K562 (cell line): ENCODE results near the gene BSX. TPM values are rescaled to one million over a fixed set of nuclear protein-coding genes. Genes with fewer than 3 reads are reported as not detected.

Source experiments
- ATAC-seq: fragments of 200-7000 bp; cut with Tn5 transposase; 3 replicates; pipeline ENCODE4 v1.9.1; 2020; ENCODE audit warnings: moderate library complexity
- BruUV-seq: library from RNA; stranded (reverse); fragments of 400-500 nt; replicated peaks from 2 replicates; lab custom pipeline; 2021; lab: Mats Ljungman, UMichigan
- CTCF ChIA-PET: fragments of 300-600 bp; formaldehyde crosslinking; extraction: SDS; loops from one replicate; lab custom pipeline; 2021; ENCODE audit warnings: low intra/inter-chr PET ratio; lab: Yijun Ruan, JAX
- POLR2A ChIA-PET: fragments of 300-600, 350-650 bp; sonication (Branson Sonifier 250); formaldehyde crosslinking; extraction: SDS; loops from one replicate; lab custom pipeline; 2021; ENCODE audit warnings: antibody characterized with exemption, inconsistent platforms; lab: Yijun Ruan, JAX
- DNase-seq, 4 experiments: peaks; one replicate each; pipeline versions ENCODE4 v3.0.0 to v3.0.0-alpha.2; 2011 to 2018; ENCODE audit warnings: low spot score in 3 of 4, mixed read lengths in 3 of 4; ENCODE audit errors: extremely low read depth in 1 of 4
- FAIRE-seq: peaks from 2 replicates; lab custom pipeline; 2011; peaks lifted over from hg19 to GRCh38; lab: Jason Lieb, UNC
- H2AFZ ChIP-seq: 2 replicates; pipeline ENCODE4 v1.6.0; 2011; ENCODE audit warnings: low read depth, low read length, control low read depth, inconsistent platforms
- H3K27ac ChIP-seq: fragments of 200-600 bp; 3 replicates; pipeline ENCODE4 v1.8.0; 2011; ENCODE audit warnings: low read depth, mild to moderate bottlenecking, control low read depth, inconsistent platforms, low read length, moderate library complexity, mixed read lengths; ENCODE audit errors: extremely low read depth
- H3K27me3 ChIP-seq, 2 experiments: fragments of 300-600 bp in 1 of 2; 2 replicates in 1 of 2; 3 replicates in 1 of 2; pipeline versions ENCODE4 v1.6.0 to v1.8.0; 2011; ENCODE audit warnings: inconsistent platforms in 2 of 2, low read length in 2 of 2, mild to moderate bottlenecking in 1 of 2, mixed read lengths in 1 of 2, moderate library complexity in 1 of 2; ENCODE audit not compliant: control insufficient read depth in 2 of 2, insufficient read depth in 2 of 2
- H3K36me3 ChIP-seq: fragments of 300-600 bp; 3 replicates; pipeline ENCODE4 v1.8.0; 2011; ENCODE audit warnings: mild to moderate bottlenecking, low read length, inconsistent platforms; ENCODE audit not compliant: control insufficient read depth, insufficient read depth
- H3K4me1 ChIP-seq, 2 experiments: fragments of 200-600 bp in 1 of 2; replicated peaks in 1 of 2; 2 replicates in 1 of 2; 3 replicates in 1 of 2; pipeline versions ENCODE4 v1.5.1 to v1.8.0; 2011; ENCODE audit warnings: inconsistent platforms in 2 of 2, low read length in 2 of 2, mild to moderate bottlenecking in 1 of 2, mixed read lengths in 1 of 2, moderate library complexity in 1 of 2; ENCODE audit not compliant: control insufficient read depth in 2 of 2, insufficient read depth in 2 of 2
- H3K4me2 ChIP-seq: 2 replicates; pipeline ENCODE4 v1.6.1; 2011; ENCODE audit warnings: low read length, control low read depth, inconsistent platforms, mixed read lengths; ENCODE audit not compliant: insufficient read depth
- H3K4me3 ChIP-seq: fragments of 200-600 bp; sonication (generic), shearing (Covaris generic); 2 replicates; pipeline ENCODE4 v1.5.1; 2016; ENCODE audit warnings: control low read depth, inconsistent platforms
- H3K79me2 ChIP-seq: fragments of 200-600 bp; 3 replicates; pipeline ENCODE4 v1.8.0; 2011; ENCODE audit warnings: low read length, inconsistent platforms; ENCODE audit not compliant: control insufficient read depth, insufficient read depth
- H3K9ac ChIP-seq, 2 experiments: 2 replicates each; pipeline versions ENCODE4 v1.6.0 to v1.6.1; 2011; ENCODE audit warnings: low read depth in 2 of 2, low read length in 2 of 2, control low read depth in 1 of 2, inconsistent platforms in 1 of 2, mild to moderate bottlenecking in 1 of 2, mixed read lengths in 1 of 2; ENCODE audit not compliant: insufficient read depth in 1 of 2
- H3K9me1 ChIP-seq: one replicate; pipeline ENCODE4 v1.6.0; 2011; ENCODE audit warnings: inconsistent platforms, mild to moderate bottlenecking, low read length, moderate library complexity; ENCODE audit not compliant: control insufficient read depth, insufficient read depth
- H3K9me3 ChIP-seq: replicated peaks from 2 replicates; pipeline ENCODE4 v1.5.1; 2011; ENCODE audit warnings: low read depth, low read length, inconsistent platforms; ENCODE audit not compliant: control insufficient read depth, insufficient read depth
- H4K20me1 ChIP-seq: replicated peaks from 2 replicates; pipeline ENCODE4 v1.6.1; 2011; ENCODE audit warnings: low read length, inconsistent platforms, mixed read lengths; ENCODE audit not compliant: control insufficient read depth, insufficient read depth
- ETV6 ChIP-seq, 3 experiments: fragments of 150-350 bp in 1 of 3; sonication (generic) in 1 of 3; formaldehyde crosslinking in 1 of 3; IDR thresholded peaks; 2 replicates each; pipeline versions ENCODE4 v1.6.1 to v1.8.0; 2014 to 2022; ENCODE audit warnings: borderline replicate concordance in 2 of 3, low read depth in 2 of 3, antibody characterized with exemption in 1 of 3, low read length in 1 of 3, mild to moderate bottlenecking in 1 of 3, missing genetic modification reagents in 1 of 3
- FOXJ2 ChIP-seq: fragments of 200-800 bp; sonication (Bioruptor generic); IDR thresholded peaks from 2 replicates; pipeline ENCODE4 v1.6.1; 2016; ENCODE audit warnings: missing genetic modification characterization, missing compliant biosample characterization
- HNRNPUL1 ChIP-seq: fragments of 200-400 bp; formaldehyde crosslinking; IDR thresholded peaks from 2 replicates; pipeline ENCODE4 v1.6.1; 2017; ENCODE audit warnings: low read length
- MAZ ChIP-seq, 2 experiments: fragments of 450-650 bp in 1 of 2; sonication (generic) in 1 of 2; formaldehyde crosslinking; IDR thresholded peaks in 1 of 2; conservative IDR thresholded peaks in 1 of 2; 2 replicates each; pipeline versions ENCODE4 v1.4.0 to v1.5.0; 2020; ENCODE audit warnings: mild to moderate bottlenecking in 1 of 2, missing genetic modification reagents in 1 of 2
- NKRF ChIP-seq: fragments of 450-650 bp; IDR thresholded peaks from 2 replicates; pipeline ENCODE4 v1.6.1; 2016; ENCODE audit warnings: borderline replicate concordance
- PML ChIP-seq: IDR thresholded peaks from 2 replicates; pipeline ENCODE4 v1.6.1; 2012; ENCODE audit warnings: low read length, inconsistent platforms
- THAP7 ChIP-seq: fragments of 250-450 bp; sonication (Bioruptor Pico); IDR thresholded peaks from 2 replicates; pipeline ENCODE4 v1.5.0; 2021
- ZC3H8 ChIP-seq: fragments of 450-650 bp; IDR thresholded peaks from 2 replicates; pipeline ENCODE4 v1.6.1; 2017
- WGBS: fragments of 100-300 bp; shearing (Covaris generic); methylation state at CpG from one replicate; pipeline ENCODE4 v1.1.6; 2016; ENCODE audit warnings: low coverage, mixed read lengths; ENCODE audit not compliant: insufficient coverage; ENCODE audit errors: missing lambda C conversion rate; 5-methylcytosine and 5-hydroxymethylcytosine counted together
- in situ Hi-C: fragments of 300-500 bp; cut with MboI; formaldehyde crosslinking; loops from 4 replicates; pipeline ENCODE4 v1.15.0; 2018; ENCODE audit warnings: inconsistent platforms, mixed read lengths
- intact Hi-C: fragments of 100-400 bp; cut with micrococcal nuclease; formaldehyde crosslinking; loops from 2 replicates; pipeline ENCODE4 v1.14.2; 2022
- polyA plus RNA-seq, 8 experiments: library from polyadenylated mRNA; depleted of rRNA in 4 of 8; stranded (reverse) in 5 of 8; unstranded in 3 of 8; fragments of >200 nt; fragmentation: Nextera tagmentation in 2 of 8; fragmentation: Illumina TruSeq in 1 of 8; extraction: Ambion mirVana in 2 of 8; extraction: Trizol in 1 of 8; gene quantifications; 2 replicates each; pipeline versions ENCODE4 v1.2.1 to v1.2.3, GENCODE V29; 2011 to 2014; ENCODE audit warnings: inconsistent platforms in 1 of 8, missing spikeins in 1 of 8
- total RNA-seq, 7 experiments: library from RNA; depleted of rRNA in 6 of 7; stranded (reverse); fragments of >200 nt in 6 of 7; fragmentation: Illumina TruSeq in 2 of 7; extraction: Trizol in 2 of 7; gene quantifications; 2 replicates each; pipeline versions ENCODE4 v1.2.1 to v1.2.3, GENCODE V29; 2011 to 2021; ENCODE audit warnings: low replicate concordance in 1 of 7

Gene BSX
- total and polyA plus RNA-seq, 9 of the 15 experiments (the other 6 are each of a cell fraction or from before 2014, with no cell fraction given): not detected

- POLR2A ChIA-PET: no interaction called here
- BruUV-seq: no TSS peak
- TF ChIP-seq ZC3H8: no peak
- no peak for TF ChIP-seq ETV6 (IDR thresholded peaks at IDR 0.05; ENCODE audit: borderline replicate concordance in 1 of 2, low read depth in 2 of 2, low read length in 1 of 2)
- TF ChIP-seq ETV6 (CRISPR knock-in tag; IDR thresholded peaks at IDR 0.05; ENCODE audit: borderline replicate concordance): no peak
- TF ChIP-seq FOXJ2 (tag): no peak
- no peak for TF ChIP-seq THAP7 (CRISPR knock-in tag)
- no peak for TF ChIP-seq MAZ (CRISPR knock-in tag; conservative IDR thresholded peaks at IDR 0.05 in 1 of 2, IDR thresholded peaks at IDR 0.05 in 1 of 2)
- no peak for TF ChIP-seq NKRF
- TF ChIP-seq PML: no peak
- TF ChIP-seq HNRNPUL1: no peak
- TF ChIP-seq, all 486 proteins: peak for 0
- DNase-seq (no peak), FAIRE-seq (no peak), ATAC-seq (no peak)
- Histone ChIP-seq H3K27ac (no peak overlapping the region), H3K4me3 (no peak overlapping the region), H3K4me2 (no peak overlapping the region), H3K9me3 (no peaks in the 10 kb centered on the region), H4K20me1 (no peaks in the 10 kb centered on the region), H3K79me2 (no peaks in the 10 kb centered on the region), H3K36me3 (no peaks in the 10 kb centered on the region), H3K4me1 (no peaks in the 10 kb centered on the region), H2AFZ (no peak overlapping the region), H3K27me3 (no peaks in the 10 kb centered on the region; a peak in 1 of 5 replicates), H3K9ac (no peak overlapping the region), H3K9me1 (no peaks in the 10 kb centered on the region)
- in situ Hi-C loops (no loop called here), intact Hi-C loops (no loop called here)
- 0% methylated on average over 2 of the region's 2 CpGs for WGBS
- CTCF ChIA-PET: no interaction called here
Observed at GRCh38 chr11:122938557-122938956, 43.1 kb downstream of the BSX start.
